Measurements from ENCODE around the gene FAM114A1. TPM values are rescaled to one million over a fixed set of nuclear protein-coding genes. Genes with fewer than 3 reads are reported as not detected.

Gene FAM114A1
- total RNA-seq, 2 donors from 2014 or later, result 19.3 to 39.3 TPM

GRCh38 chr4:38989487-38989886 is 121.9 kb downstream of the FAM114A1 start:
- no peaks in the 10 kb centered on the region for H3K36me3 ChIP-seq (ENCODE audit: control insufficient read depth, insufficient read depth, low read length)
- Mint-ChIP-seq H3K27me3 (ENCODE audit: insufficient read depth) (no peaks in the 10 kb centered on the region), H3K36me3 (ENCODE audit: low read depth) (no peaks in the 10 kb centered on the region), H3K9me3 (no peaks in the 10 kb centered on the region), H3K4me1 (peaks cover 5% of the 10 kb centered on the region), H3K27ac (no peak overlapping the region), H3K4me3 (no peak overlapping the region)
- H3K4me3 ChIP-seq (ENCODE audit: low read length), result no peak overlapping the region
- no peak overlapping the region for H3K9ac ChIP-seq (ENCODE audit: extremely low read depth, low read length, poor library complexity, severe bottlenecking)
- TF ChIP-seq CTCF (conservative IDR thresholded peaks at IDR 0.05), result no peak
- no peaks in the 10 kb centered on the region for H3K4me1 ChIP-seq (ENCODE audit: control insufficient read depth, insufficient read depth, low read length)
- no peak for DNase-seq
- WGBS, 2 experiments (ENCODE audit: insufficient coverage in 1 of 2, insufficient read length in 1 of 2), result 97 to 100% methylated on average over 3 to 6 of the region's 6 CpGs
- H3K9me3 ChIP-seq (ENCODE audit: control insufficient read depth, low read length), result no peaks in the 10 kb centered on the region
- no peaks in the 10 kb centered on the region for H3K27me3 ChIP-seq (ENCODE audit: control insufficient read depth, insufficient read depth, low read length, poor library complexity, severe bottlenecking)
- no peak overlapping the region for H3K27ac ChIP-seq (ENCODE audit: low read depth, low read length)

- Mint-ChIP-seq H3K4me3 (no peak overlapping the region), H3K27me3 (ENCODE audit: insufficient read depth) (no peaks in the 10 kb centered on the region), H3K9me3 (no peaks in the 10 kb centered on the region), H3K27ac (no peak overlapping the region), H3K4me1 (peaks cover 5% of the 10 kb centered on the region), H3K36me3 (ENCODE audit: low read depth) (no peaks in the 10 kb centered on the region)
- H3K27ac ChIP-seq (ENCODE audit: low read depth, low read length), result no peak overlapping the region
- no peaks in the 10 kb centered on the region for H3K36me3 ChIP-seq (ENCODE audit: control insufficient read depth, insufficient read depth, low read length)
- 95 to 100% methylated on average over 5 of the region's 5 CpGs for WGBS, 2 experiments (ENCODE audit: insufficient coverage in 1 of 2, insufficient read length in 1 of 2)
- TF ChIP-seq CTCF (conservative IDR thresholded peaks at IDR 0.05), result no peak
- no peaks in the 10 kb centered on the region for H3K27me3 ChIP-seq (ENCODE audit: control insufficient read depth, insufficient read depth, low read length, poor library complexity, severe bottlenecking)
- no peaks in the 10 kb centered on the region for H3K4me1 ChIP-seq (ENCODE audit: control insufficient read depth, insufficient read depth, low read length)
- no peaks in the 10 kb centered on the region for H3K9me3 ChIP-seq (ENCODE audit: control insufficient read depth, low read length)
- DNase-seq, result no peak
- no peak overlapping the region for H3K9ac ChIP-seq (ENCODE audit: extremely low read depth, low read length, poor library complexity, severe bottlenecking)
- no peak overlapping the region for H3K4me3 ChIP-seq (ENCODE audit: low read length)
Measured at GRCh38 chr4:38990241-38990640, 122.6 kb downstream of the FAM114A1 start.

- Histone ChIP-seq H3K4me3 (ENCODE audit: low read length) (no peak overlapping the region), H3K27ac (ENCODE audit: low read depth, low read length) (no peak overlapping the region), H3K9me3 (ENCODE audit: control insufficient read depth, low read length) (no peaks in the 10 kb centered on the region), H3K9ac (ENCODE audit: extremely low read depth, low read length, poor library complexity, severe bottlenecking) (no peak overlapping the region), H3K36me3 (ENCODE audit: control insufficient read depth, insufficient read depth, low read length) (no peaks in the 10 kb centered on the region), H3K4me1 (ENCODE audit: control insufficient read depth, insufficient read depth, low read length) (no peaks in the 10 kb centered on the region), H3K27me3 (ENCODE audit: control insufficient read depth, insufficient read depth, low read length, poor library complexity, severe bottlenecking) (no peaks in the 10 kb centered on the region)
- DNase-seq, result no peak
- peak; percentile 55 for TF ChIP-seq CTCF (conservative IDR thresholded peaks at IDR 0.05)
- H3K9me3 Mint-ChIP-seq, result no peaks in the 10 kb centered on the region
- H3K4me3 Mint-ChIP-seq, result no peak overlapping the region
- 82 to 88% methylated on average over 3 of the region's 3 CpGs for WGBS, 2 experiments (ENCODE audit: insufficient coverage in 1 of 2, insufficient read length in 1 of 2)
- no peaks in the 10 kb centered on the region for H3K4me1 Mint-ChIP-seq
- H3K27me3 Mint-ChIP-seq (ENCODE audit: insufficient read depth), result no peaks in the 10 kb centered on the region
- no peaks in the 10 kb centered on the region for H3K36me3 Mint-ChIP-seq (ENCODE audit: low read depth)
- H3K27ac Mint-ChIP-seq, result no peak overlapping the region
Measured at GRCh38 chr4:38993683-38994082, 126.1 kb downstream of the FAM114A1 start.

All from endodermal cell (in vitro differentiated cells).